ENCODE data around the gene DMRTA1. TPM values are rescaled to one million over a fixed set of nuclear protein-coding genes. Genes with fewer than 3 reads are reported as not detected.
A peak's percentile ranks its signal among the peaks of the same experiment; 100 is the strongest.

The DMRTA1 gene
- polyA plus RNA-seq, 2 of the 4 experiments (the other 2 are of a cell fraction), result 0.62 to 2.3 TPM

DNA sequence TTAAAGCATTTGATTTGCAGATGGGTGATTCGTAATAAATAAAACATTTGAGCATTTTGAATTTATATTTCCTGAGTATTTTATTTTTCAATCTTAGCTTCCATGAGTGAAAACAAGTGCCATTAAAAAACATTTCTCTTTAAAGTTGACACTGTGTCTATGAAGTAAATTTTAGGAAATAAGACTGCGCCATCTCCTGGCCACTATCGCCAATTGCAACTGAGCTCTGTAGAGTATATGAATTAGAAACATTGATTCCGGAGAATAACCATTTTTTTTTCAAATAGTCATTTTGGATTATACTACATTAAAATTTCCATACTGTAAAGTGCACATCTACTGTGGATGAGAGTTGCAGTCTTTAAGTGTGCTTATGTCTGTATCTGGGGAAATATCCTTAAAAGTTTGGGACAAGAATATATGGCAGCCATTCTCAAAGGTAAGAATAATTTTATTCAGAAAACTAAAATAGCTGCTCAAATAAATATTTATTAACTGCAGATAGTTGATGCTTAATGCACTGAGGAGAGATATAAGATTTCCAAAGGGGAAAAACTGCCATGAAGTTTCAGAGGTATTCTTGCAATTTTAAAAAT is 5.9 kb downstream of the DMRTA1 start:
- H3K9me3 ChIP-seq, result no peaks in the 10 kb centered on the region
- peaks cover 20% of the 10 kb centered on the region; the same call in 2 of the 3 replicates for H3K4me1 ChIP-seq
- H3K27ac ChIP-seq, result no peak overlapping the region
- TF ChIP-seq RCOR1 (IDR thresholded peaks at IDR 0.05; ENCODE audit: low read depth, low read length) (no peak), MAFK (IDR thresholded peaks at IDR 0.05; ENCODE audit: partially characterized antibody) (no peak), HEYL (CRISPR knock-in tag; IDR thresholded peaks at IDR 0.05) (no peak), EHF (CRISPR knock-in tag; IDR thresholded peaks at IDR 0.05) (no peak), ZFP36 (IDR thresholded peaks at IDR 0.05; ENCODE audit: borderline replicate concordance, partially characterized antibody) (no peak), RARB (CRISPR knock-in tag; IDR thresholded peaks at IDR 0.05) (no peak), HOXB5 (CRISPR knock-in tag; IDR thresholded peaks at IDR 0.05) (no peak), HOXB13 (CRISPR knock-in tag; IDR thresholded peaks at IDR 0.05; ENCODE audit: low read depth) (no peak), SMC3 (IDR thresholded peaks at IDR 0.05) (peak; percentile 91), RAD21 (conservative IDR thresholded peaks at IDR 0.05 in 1 of 2, IDR thresholded peaks at IDR 0.05 in 1 of 2) (peak; percentile 82 to 87), EHMT2 (IDR thresholded peaks at IDR 0.05; ENCODE audit: low read depth) (no peak)
- TF ChIP-seq, protein P1, sequence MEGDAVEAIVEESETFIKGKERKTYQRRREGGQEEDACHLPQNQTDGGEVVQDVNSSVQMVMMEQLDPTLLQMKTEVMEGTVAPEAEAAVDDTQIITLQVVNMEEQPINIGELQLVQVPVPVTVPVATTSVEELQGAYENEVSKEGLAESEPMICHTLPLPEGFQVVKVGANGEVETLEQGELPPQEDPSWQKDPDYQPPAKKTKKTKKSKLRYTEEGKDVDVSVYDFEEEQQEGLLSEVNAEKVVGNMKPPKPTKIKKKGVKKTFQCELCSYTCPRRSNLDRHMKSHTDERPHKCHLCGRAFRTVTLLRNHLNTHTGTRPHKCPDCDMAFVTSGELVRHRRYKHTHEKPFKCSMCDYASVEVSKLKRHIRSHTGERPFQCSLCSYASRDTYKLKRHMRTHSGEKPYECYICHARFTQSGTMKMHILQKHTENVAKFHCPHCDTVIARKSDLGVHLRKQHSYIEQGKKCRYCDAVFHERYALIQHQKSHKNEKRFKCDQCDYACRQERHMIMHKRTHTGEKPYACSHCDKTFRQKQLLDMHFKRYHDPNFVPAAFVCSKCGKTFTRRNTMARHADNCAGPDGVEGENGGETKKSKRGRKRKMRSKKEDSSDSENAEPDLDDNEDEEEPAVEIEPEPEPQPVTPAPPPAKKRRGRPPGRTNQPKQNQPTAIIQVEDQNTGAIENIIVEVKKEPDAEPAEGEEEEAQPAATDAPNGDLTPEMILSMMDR (IDR thresholded peaks at IDR 0.05), result peak; percentile 94
- TF ChIP-seq, protein P2, sequence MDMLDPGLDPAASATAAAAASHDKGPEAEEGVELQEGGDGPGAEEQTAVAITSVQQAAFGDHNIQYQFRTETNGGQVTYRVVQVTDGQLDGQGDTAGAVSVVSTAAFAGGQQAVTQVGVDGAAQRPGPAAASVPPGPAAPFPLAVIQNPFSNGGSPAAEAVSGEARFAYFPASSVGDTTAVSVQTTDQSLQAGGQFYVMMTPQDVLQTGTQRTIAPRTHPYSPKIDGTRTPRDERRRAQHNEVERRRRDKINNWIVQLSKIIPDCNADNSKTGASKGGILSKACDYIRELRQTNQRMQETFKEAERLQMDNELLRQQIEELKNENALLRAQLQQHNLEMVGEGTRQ (IDR thresholded peaks at IDR 0.05), result no peak
- TF ChIP-seq, protein P3, sequence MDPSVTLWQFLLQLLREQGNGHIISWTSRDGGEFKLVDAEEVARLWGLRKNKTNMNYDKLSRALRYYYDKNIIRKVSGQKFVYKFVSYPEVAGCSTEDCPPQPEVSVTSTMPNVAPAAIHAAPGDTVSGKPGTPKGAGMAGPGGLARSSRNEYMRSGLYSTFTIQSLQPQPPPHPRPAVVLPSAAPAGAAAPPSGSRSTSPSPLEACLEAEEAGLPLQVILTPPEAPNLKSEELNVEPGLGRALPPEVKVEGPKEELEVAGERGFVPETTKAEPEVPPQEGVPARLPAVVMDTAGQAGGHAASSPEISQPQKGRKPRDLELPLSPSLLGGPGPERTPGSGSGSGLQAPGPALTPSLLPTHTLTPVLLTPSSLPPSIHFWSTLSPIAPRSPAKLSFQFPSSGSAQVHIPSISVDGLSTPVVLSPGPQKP (IDR thresholded peaks at IDR 0.05; ENCODE audit: low read depth, low read length), result no peak
- TF ChIP-seq, protein P4, sequence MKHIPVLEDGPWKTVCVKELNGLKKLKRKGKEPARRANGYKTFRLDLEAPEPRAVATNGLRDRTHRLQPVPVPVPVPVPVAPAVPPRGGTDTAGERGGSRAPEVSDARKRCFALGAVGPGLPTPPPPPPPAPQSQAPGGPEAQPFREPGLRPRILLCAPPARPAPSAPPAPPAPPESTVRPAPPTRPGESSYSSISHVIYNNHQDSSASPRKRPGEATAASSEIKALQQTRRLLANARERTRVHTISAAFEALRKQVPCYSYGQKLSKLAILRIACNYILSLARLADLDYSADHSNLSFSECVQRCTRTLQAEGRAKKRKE (CRISPR knock-in tag; IDR thresholded peaks at IDR 0.05; ENCODE audit: low read depth), result no peak
- TF ChIP-seq, protein P5, sequence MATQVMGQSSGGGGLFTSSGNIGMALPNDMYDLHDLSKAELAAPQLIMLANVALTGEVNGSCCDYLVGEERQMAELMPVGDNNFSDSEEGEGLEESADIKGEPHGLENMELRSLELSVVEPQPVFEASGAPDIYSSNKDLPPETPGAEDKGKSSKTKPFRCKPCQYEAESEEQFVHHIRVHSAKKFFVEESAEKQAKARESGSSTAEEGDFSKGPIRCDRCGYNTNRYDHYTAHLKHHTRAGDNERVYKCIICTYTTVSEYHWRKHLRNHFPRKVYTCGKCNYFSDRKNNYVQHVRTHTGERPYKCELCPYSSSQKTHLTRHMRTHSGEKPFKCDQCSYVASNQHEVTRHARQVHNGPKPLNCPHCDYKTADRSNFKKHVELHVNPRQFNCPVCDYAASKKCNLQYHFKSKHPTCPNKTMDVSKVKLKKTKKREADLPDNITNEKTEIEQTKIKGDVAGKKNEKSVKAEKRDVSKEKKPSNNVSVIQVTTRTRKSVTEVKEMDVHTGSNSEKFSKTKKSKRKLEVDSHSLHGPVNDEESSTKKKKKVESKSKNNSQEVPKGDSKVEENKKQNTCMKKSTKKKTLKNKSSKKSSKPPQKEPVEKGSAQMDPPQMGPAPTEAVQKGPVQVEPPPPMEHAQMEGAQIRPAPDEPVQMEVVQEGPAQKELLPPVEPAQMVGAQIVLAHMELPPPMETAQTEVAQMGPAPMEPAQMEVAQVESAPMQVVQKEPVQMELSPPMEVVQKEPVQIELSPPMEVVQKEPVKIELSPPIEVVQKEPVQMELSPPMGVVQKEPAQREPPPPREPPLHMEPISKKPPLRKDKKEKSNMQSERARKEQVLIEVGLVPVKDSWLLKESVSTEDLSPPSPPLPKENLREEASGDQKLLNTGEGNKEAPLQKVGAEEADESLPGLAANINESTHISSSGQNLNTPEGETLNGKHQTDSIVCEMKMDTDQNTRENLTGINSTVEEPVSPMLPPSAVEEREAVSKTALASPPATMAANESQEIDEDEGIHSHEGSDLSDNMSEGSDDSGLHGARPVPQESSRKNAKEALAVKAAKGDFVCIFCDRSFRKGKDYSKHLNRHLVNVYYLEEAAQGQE (IDR thresholded peaks at IDR 0.05), result no peak
- TF ChIP-seq, protein P6, sequence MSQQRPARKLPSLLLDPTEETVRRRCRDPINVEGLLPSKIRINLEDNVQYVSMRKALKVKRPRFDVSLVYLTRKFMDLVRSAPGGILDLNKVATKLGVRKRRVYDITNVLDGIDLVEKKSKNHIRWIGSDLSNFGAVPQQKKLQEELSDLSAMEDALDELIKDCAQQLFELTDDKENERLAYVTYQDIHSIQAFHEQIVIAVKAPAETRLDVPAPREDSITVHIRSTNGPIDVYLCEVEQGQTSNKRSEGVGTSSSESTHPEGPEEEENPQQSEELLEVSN (IDR thresholded peaks at IDR 0.05; ENCODE audit: borderline replicate concordance, low read depth), result no peak
- FAIRE-seq (peak; percentile 43), ATAC-seq (peak in 1 of 2 experiments; percentile 66; a peak in 3 of 6 replicates), DNase-seq (ENCODE audit: low read depth in 1 of 2, low spot score in 1 of 2) (peak; percentile 6 to 38)
- ChIA-PET CTCF (interaction anchor here (0.7 to 4.0 kb wide), 32 partner anchors 10 to 648 kb away, joined by 3 to 34 read pairs (median 4); no protein-coding TSS in a partner anchor), POLR2A (interaction anchor here (0.6 to 1.0 kb wide), 2 partner anchors 146 to 208 kb away, joined by 4 to 9 read pairs; no protein-coding TSS in a partner anchor)
- WGBS (ENCODE audit: missing lambda C conversion rate), result 3% methylated on average over 4 of the region's 4 CpGs
- no peak overlapping the region for H3K4me3 ChIP-seq
- no peak overlapping the region for H3K4me2 ChIP-seq

All from A549 (cell line).